ENCODE results near the gene PCDHA6. TPM values are rescaled to one million over a fixed set of nuclear protein-coding genes. Genes with fewer than 3 reads are reported as not detected.

The PCDHA6 gene
- total and polyA plus RNA-seq, 2 of the 4 experiments (the other 2 are of a cell fraction): 0.03 TPM; not detected in 1

DNA sequence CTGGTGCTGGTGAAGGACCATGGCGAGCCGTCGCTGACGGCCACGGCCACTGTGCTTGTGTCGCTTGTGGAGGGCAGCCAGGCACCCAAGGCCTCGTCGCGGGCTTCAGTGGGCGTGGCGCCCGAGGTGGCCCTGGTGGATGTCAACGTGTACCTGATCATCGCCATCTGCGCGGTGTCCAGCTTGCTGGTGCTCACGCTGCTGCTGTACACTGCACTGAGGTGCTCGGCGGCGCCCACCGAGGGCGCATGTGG is 30.2 kb downstream of the PCDHA6 start:
- no peaks in the 10 kb centered on the region for H3K9me1 ChIP-seq (ENCODE audit: insufficient read depth, low read length)
- 55% methylated on average over 19 of the region's 22 CpGs; no CpG with 5 or more reads in 1 of the 2 experiments for WGBS, 2 experiments (ENCODE audit: extremely low coverage in 2 of 2, insufficient read length in 1 of 2)

More for the DNA sequence above, 30.2 kb downstream of the PCDHA6 start:
- no peak overlapping the region for H4K8ac ChIP-seq (ENCODE audit: low read depth in 2 of 2, low read length in 2 of 2)
- no peak overlapping the region for H3K27ac ChIP-seq (ENCODE audit: insufficient read depth, low read length)
- H4K5ac ChIP-seq (ENCODE audit: low read depth, low read length): no peak overlapping the region
- H3K56ac ChIP-seq (ENCODE audit: extremely low read depth, insufficient read depth, low read length): no peak overlapping the region
- no peak for TF ChIP-seq MAZ (IDR thresholded peaks at IDR 0.05; ENCODE audit: borderline replicate concordance, low read depth, low read length)
- TF ChIP-seq POLR2A (IDR thresholded peaks at IDR 0.05; ENCODE audit: low read depth, low read length): no peak
- TF ChIP-seq CEBPB (IDR thresholded peaks at IDR 0.05; ENCODE audit: low read depth, low read length): no peak
- no peak for TF ChIP-seq CHD1 (IDR thresholded peaks at IDR 0.05; ENCODE audit: low read depth, low read length)
- TF ChIP-seq RCOR1 (IDR thresholded peaks at IDR 0.05; ENCODE audit: insufficient replicate concordance, low read length): no peak
- TF ChIP-seq, protein P1, sequence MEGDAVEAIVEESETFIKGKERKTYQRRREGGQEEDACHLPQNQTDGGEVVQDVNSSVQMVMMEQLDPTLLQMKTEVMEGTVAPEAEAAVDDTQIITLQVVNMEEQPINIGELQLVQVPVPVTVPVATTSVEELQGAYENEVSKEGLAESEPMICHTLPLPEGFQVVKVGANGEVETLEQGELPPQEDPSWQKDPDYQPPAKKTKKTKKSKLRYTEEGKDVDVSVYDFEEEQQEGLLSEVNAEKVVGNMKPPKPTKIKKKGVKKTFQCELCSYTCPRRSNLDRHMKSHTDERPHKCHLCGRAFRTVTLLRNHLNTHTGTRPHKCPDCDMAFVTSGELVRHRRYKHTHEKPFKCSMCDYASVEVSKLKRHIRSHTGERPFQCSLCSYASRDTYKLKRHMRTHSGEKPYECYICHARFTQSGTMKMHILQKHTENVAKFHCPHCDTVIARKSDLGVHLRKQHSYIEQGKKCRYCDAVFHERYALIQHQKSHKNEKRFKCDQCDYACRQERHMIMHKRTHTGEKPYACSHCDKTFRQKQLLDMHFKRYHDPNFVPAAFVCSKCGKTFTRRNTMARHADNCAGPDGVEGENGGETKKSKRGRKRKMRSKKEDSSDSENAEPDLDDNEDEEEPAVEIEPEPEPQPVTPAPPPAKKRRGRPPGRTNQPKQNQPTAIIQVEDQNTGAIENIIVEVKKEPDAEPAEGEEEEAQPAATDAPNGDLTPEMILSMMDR (conservative IDR thresholded peaks at IDR 0.05; ENCODE audit: low read depth, low read length): no peak
- TF ChIP-seq RFX5 (IDR thresholded peaks at IDR 0.05; ENCODE audit: low read depth, low read length): no peak
- no peak for TF ChIP-seq MXI1 (IDR thresholded peaks at IDR 0.05; ENCODE audit: borderline replicate concordance, low read depth, low read length)
- no peak for TF ChIP-seq FOS (IDR thresholded peaks at IDR 0.05; ENCODE audit: low read depth, low read length)
- no peak for TF ChIP-seq BHLHE40 (IDR thresholded peaks at IDR 0.05; ENCODE audit: low read depth, low read length)
- TF ChIP-seq SMC3 (IDR thresholded peaks at IDR 0.05; ENCODE audit: low read depth, low read length): no peak
- TF ChIP-seq MAFK (IDR thresholded peaks at IDR 0.05; ENCODE audit: low read depth, low read length): no peak
- TF ChIP-seq, protein P2, sequence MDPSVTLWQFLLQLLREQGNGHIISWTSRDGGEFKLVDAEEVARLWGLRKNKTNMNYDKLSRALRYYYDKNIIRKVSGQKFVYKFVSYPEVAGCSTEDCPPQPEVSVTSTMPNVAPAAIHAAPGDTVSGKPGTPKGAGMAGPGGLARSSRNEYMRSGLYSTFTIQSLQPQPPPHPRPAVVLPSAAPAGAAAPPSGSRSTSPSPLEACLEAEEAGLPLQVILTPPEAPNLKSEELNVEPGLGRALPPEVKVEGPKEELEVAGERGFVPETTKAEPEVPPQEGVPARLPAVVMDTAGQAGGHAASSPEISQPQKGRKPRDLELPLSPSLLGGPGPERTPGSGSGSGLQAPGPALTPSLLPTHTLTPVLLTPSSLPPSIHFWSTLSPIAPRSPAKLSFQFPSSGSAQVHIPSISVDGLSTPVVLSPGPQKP (IDR thresholded peaks at IDR 0.05; ENCODE audit: borderline replicate concordance, low read depth, low read length): no peak
- TF ChIP-seq NFE2L2 (IDR thresholded peaks at IDR 0.05; ENCODE audit: low read depth, low read length): no peak
- no peak for TF ChIP-seq RAD21 (IDR thresholded peaks at IDR 0.05; ENCODE audit: low read length)
- TF ChIP-seq, protein P3, sequence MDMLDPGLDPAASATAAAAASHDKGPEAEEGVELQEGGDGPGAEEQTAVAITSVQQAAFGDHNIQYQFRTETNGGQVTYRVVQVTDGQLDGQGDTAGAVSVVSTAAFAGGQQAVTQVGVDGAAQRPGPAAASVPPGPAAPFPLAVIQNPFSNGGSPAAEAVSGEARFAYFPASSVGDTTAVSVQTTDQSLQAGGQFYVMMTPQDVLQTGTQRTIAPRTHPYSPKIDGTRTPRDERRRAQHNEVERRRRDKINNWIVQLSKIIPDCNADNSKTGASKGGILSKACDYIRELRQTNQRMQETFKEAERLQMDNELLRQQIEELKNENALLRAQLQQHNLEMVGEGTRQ (IDR thresholded peaks at IDR 0.05; ENCODE audit: low read depth, low read length): no peak
- no peak overlapping the region for H2AK5ac ChIP-seq (ENCODE audit: low read depth, low read length)
- no peak overlapping the region for H3K4me2 ChIP-seq (ENCODE audit: low read depth, low read length)
- CTCF ChIA-PET: no interaction called here
- ATAC-seq (ENCODE audit: low read depth) (no peak), DNase-seq (no peak)
- H3K4ac ChIP-seq (ENCODE audit: low read depth, low read length): no peak overlapping the region
- no peak overlapping the region for H4K91ac ChIP-seq (ENCODE audit: insufficient read depth, low read depth, low read length)
- H3K18ac ChIP-seq (ENCODE audit: low read depth, low read length): no peak overlapping the region
- dilution Hi-C loops (cut with HindIII; ENCODE audit: low sequenced_read_pairs, unreplicated experiment) (no loop called here), intact Hi-C loops (cut with micrococcal nuclease) (no loop called here), in situ Hi-C loops (cut with MboI; ENCODE audit: low sequenced_read_pairs) (no loop called here)
- no TSS peak for BruUV-seq (replicated peaks)
- peaks cover 34% of the 10 kb centered on the region for H3K9me3 ChIP-seq (ENCODE audit: control insufficient read depth, insufficient read depth, low read length)
- H3K27me3 ChIP-seq (ENCODE audit: control insufficient read depth, insufficient read depth, low read length): no peaks in the 10 kb centered on the region
- H2BK120ac ChIP-seq (ENCODE audit: low read depth, low read length): no peak overlapping the region
- H3K79me1 ChIP-seq (ENCODE audit: low read depth in 1 of 2, low read length in 2 of 2): no peaks in the 10 kb centered on the region
- no peak overlapping the region for H3K9ac ChIP-seq (ENCODE audit: low read depth, low read length)
- H2BK15ac ChIP-seq (ENCODE audit: low read depth, low read length): no peak overlapping the region
- H3K36me3 ChIP-seq (ENCODE audit: control insufficient read depth, insufficient read depth, low read length): no peaks in the 10 kb centered on the region
- POLR2A ChIA-PET (ENCODE audit: unreplicated experiment): no interaction called here
- no peak overlapping the region for H2AK9ac ChIP-seq (replicated peaks; ENCODE audit: low read depth, low read length, poor library complexity)
- H3K14ac ChIP-seq (replicated peaks; ENCODE audit: low read depth, low read length): no peak overlapping the region
- no peak overlapping the region for H3K4me3 ChIP-seq (ENCODE audit: insufficient read depth, low read depth, low read length)
- no peak overlapping the region for H2BK20ac ChIP-seq (ENCODE audit: low read depth, low read length)
- H2AFZ ChIP-seq (replicated peaks; ENCODE audit: low read length, poor library complexity): no peak overlapping the region
- no peaks in the 10 kb centered on the region for H4K20me1 ChIP-seq (ENCODE audit: insufficient read depth, low read length)
- H2BK5ac ChIP-seq (ENCODE audit: low read depth, low read length, poor library complexity, severe bottlenecking): no peak overlapping the region
- H3K23ac ChIP-seq (ENCODE audit: low read depth, low read length): no peak overlapping the region
- H3K4me1 ChIP-seq (ENCODE audit: control insufficient read depth, insufficient read depth, low read length): no peaks in the 10 kb centered on the region
